ENCODE data around the gene MT1B. TPM values are rescaled to one million over a fixed set of nuclear protein-coding genes. Genes with fewer than 3 reads are reported as not detected.

MT1B gene
- total RNA-seq, 1 experiment from 2014 or later, result not detected

- Histone ChIP-seq H3K4me1 (ENCODE audit: control insufficient read depth in 1 of 2, insufficient read depth in 2 of 2, low read length in 2 of 2) (peaks cover 12 to 48% of the 10 kb centered on the region in 2 experiments), H3K27me3 (ENCODE audit: insufficient read depth, low read length) (no peaks in the 10 kb centered on the region), H3K79me2 (ENCODE audit: insufficient read depth, low read length) (peaks cover 12% of the 10 kb centered on the region), H4K20me1 (ENCODE audit: insufficient read depth) (no peaks in the 10 kb centered on the region), H3K27ac (ENCODE audit: low read depth, low read length) (peak overlapping the region; percentile 97), H3K9me3 (ENCODE audit: control insufficient read depth in 1 of 2, insufficient read depth in 1 of 2, low read depth in 1 of 2, low read length in 2 of 2) (no peaks in the 10 kb centered on the region), H3K4me2 (ENCODE audit: low read length) (peak overlapping the region; percentile 88), H3K9me2 (ENCODE audit: insufficient read depth) (no peaks in the 10 kb centered on the region), H2AFZ (ENCODE audit: low read depth, low read length, poor library complexity, severe bottlenecking) (no peak overlapping the region), H3K4me3 (replicated peaks in 1 of 2; ENCODE audit: low read depth in 1 of 2, low read length in 2 of 2) (peak overlapping the region; percentile 66 to 72), H3K36me3 (ENCODE audit: control insufficient read depth in 1 of 2, insufficient read depth in 2 of 2, low read length in 2 of 2) (no peaks in the 10 kb centered on the region), H3K9ac (ENCODE audit: low read length) (peak overlapping the region; percentile 87)
- DNase-seq (ENCODE audit: low read depth, low spot score), result no peak
- POLR2A ChIA-PET, result interaction anchor here (0.8 to 9.4 kb wide), 20 partner anchors 7 to 305 kb away, joined by 3 to 344 read pairs (median 5); partner anchors contain the start of genes MT1F, MT1X, MT2A and NUDT21
- RAD21 ChIA-PET (ENCODE audit: low non-redundant PET in 1 of 2, low total read pairs in 2 of 2, uncharacterized antibody in 2 of 2, unreplicated experiment in 2 of 2), result interaction anchor here (0.7 to 2.7 kb wide), 9 partner anchors 15 to 76 kb away, joined by 3 to 7 read pairs (median 4); partner anchors contain the start of gene MT2A (in 1 of the 2)
- TSS peak; percentile 94 for BruUV-seq (replicated peaks)
- CTCF ChIA-PET, result interaction anchor here (1.0 to 2.8 kb wide), 6 partner anchors 16 to 76 kb away, joined by 3 to 7 read pairs (median 4); partner anchors contain the start of gene MT2A
- no peak for TF ChIP-seq EZH2 (IDR thresholded peaks at IDR 0.05)
- TF ChIP-seq CEBPB (IDR thresholded peaks at IDR 0.05; ENCODE audit: low read depth), result no peak
- no peak for TF ChIP-seq SP1 (IDR thresholded peaks at IDR 0.05; ENCODE audit: low read depth)
- TF ChIP-seq CTCF (IDR thresholded peaks at IDR 0.05 in 2 of 3, conservative IDR thresholded peaks at IDR 0.05 in 1 of 3; ENCODE audit: borderline replicate concordance in 1 of 3, insufficient read depth in 1 of 3, low read depth in 2 of 3, low read length in 2 of 3), result no peak
- TF ChIP-seq ZFX (IDR thresholded peaks at IDR 0.05), result 0 out of 2 replicates have a peak, but pooled peaks have one; percentile 27
- TF ChIP-seq YY1 (IDR thresholded peaks at IDR 0.05; ENCODE audit: extremely low read depth, insufficient replicate concordance, low read depth, low read length), result no peak
- TF ChIP-seq FOSL1 (IDR thresholded peaks at IDR 0.05; ENCODE audit: low read depth), result no peak
- TF ChIP-seq POLR2A (IDR thresholded peaks at IDR 0.05; ENCODE audit: borderline replicate concordance, extremely low read depth, insufficient read depth, insufficient read length), result no peak
- no peak for TF ChIP-seq TCF7L2 (IDR thresholded peaks at IDR 0.05; ENCODE audit: borderline replicate concordance, extremely low read depth, insufficient read depth, insufficient read length)
- TF ChIP-seq EZH2phosphoT487 (IDR thresholded peaks at IDR 0.05; ENCODE audit: borderline replicate concordance), result no peak
- no peak for TF ChIP-seq SIN3A (IDR thresholded peaks at IDR 0.05; ENCODE audit: low read depth)
- no peak for TF ChIP-seq SRF (IDR thresholded peaks at IDR 0.05; ENCODE audit: low read depth)
- no peak for TF ChIP-seq EGR1 (IDR thresholded peaks at IDR 0.05; ENCODE audit: low read depth)
- peak; percentile 24; the same call in 1 of the 2 replicates for TF ChIP-seq MAX (IDR thresholded peaks at IDR 0.05)
- TF ChIP-seq ZBTB33 (IDR thresholded peaks at IDR 0.05; ENCODE audit: extremely low read depth, insufficient replicate concordance, low read length), result no peak
- no peak for TF ChIP-seq RAD21 (IDR thresholded peaks at IDR 0.05; ENCODE audit: low read depth)
- no peak for TF ChIP-seq CBX3 (IDR thresholded peaks at IDR 0.05; ENCODE audit: low read depth)
- no peak for TF ChIP-seq POLR2AphosphoS5 (IDR thresholded peaks at IDR 0.05; ENCODE audit: low read depth, low read length)
- TF ChIP-seq JUND (IDR thresholded peaks at IDR 0.05), result peak; percentile 24; the same call in 1 of the 2 replicates
- intact Hi-C loops (cut with micrococcal nuclease), result loop anchor here (1.0 to 5.0 kb wide), 3 partner anchors 18 to 56 kb away; partner anchors contain the start of genes MT1X and MT2A
- ATAC-seq, result peak; percentile 24
Measured at GRCh38 chr16:56625943-56626654, 25.6 kb upstream of the MT1B start.
